ENCODE measurements around the gene PIP5K1B. TPM values are rescaled to one million over a fixed set of nuclear protein-coding genes. Genes with fewer than 3 reads are reported as not detected.

PIP5K1B gene
- total RNA-seq, 4 donors from 2014 or later: 1.2 to 2.6 (median 2.0) TPM

DNA sequence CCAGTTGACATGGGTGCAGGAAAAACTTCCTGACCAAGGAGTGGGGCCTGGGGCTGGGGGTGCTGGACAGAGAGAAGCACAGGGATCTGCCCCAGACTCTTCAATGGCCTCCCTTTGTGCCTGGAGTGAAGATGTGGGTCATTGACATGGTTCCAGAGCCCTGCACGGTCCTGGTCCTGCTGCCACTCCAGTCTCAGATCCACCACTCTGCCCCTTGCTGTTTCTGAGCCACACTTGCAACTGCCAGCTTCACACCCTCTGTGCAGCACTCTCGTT is 10.1 kb downstream of the PIP5K1B start:
- in situ Hi-C loops (cut with MboI; ENCODE audit: low sequenced_read_pairs in 4 of 4) (no loop called here), intact Hi-C loops (cut with DNase I; ENCODE audit: low total_unique reads) (no loop called here)
- H3K27ac ChIP-seq: no peak overlapping the region
- H3K9me3 ChIP-seq: no peaks in the 10 kb centered on the region
- no peaks in the 10 kb centered on the region for H3K27me3 ChIP-seq
- H3K36me3 ChIP-seq: no peaks in the 10 kb centered on the region
- no peak for DNase-seq
- ATAC-seq: no peak
- H3K4me3 ChIP-seq: no peak overlapping the region
- peaks cover 0 to 10% of the 10 kb centered on the region in 2 donors for H3K4me1 ChIP-seq
- no peak for TF ChIP-seq POLR2A (IDR thresholded peaks at IDR 0.05)
- TF ChIP-seq, protein P1, sequence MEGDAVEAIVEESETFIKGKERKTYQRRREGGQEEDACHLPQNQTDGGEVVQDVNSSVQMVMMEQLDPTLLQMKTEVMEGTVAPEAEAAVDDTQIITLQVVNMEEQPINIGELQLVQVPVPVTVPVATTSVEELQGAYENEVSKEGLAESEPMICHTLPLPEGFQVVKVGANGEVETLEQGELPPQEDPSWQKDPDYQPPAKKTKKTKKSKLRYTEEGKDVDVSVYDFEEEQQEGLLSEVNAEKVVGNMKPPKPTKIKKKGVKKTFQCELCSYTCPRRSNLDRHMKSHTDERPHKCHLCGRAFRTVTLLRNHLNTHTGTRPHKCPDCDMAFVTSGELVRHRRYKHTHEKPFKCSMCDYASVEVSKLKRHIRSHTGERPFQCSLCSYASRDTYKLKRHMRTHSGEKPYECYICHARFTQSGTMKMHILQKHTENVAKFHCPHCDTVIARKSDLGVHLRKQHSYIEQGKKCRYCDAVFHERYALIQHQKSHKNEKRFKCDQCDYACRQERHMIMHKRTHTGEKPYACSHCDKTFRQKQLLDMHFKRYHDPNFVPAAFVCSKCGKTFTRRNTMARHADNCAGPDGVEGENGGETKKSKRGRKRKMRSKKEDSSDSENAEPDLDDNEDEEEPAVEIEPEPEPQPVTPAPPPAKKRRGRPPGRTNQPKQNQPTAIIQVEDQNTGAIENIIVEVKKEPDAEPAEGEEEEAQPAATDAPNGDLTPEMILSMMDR (IDR thresholded peaks at IDR 0.05 in 4 of 5, conservative IDR thresholded peaks at IDR 0.05 in 1 of 5): no peak

DNA sequence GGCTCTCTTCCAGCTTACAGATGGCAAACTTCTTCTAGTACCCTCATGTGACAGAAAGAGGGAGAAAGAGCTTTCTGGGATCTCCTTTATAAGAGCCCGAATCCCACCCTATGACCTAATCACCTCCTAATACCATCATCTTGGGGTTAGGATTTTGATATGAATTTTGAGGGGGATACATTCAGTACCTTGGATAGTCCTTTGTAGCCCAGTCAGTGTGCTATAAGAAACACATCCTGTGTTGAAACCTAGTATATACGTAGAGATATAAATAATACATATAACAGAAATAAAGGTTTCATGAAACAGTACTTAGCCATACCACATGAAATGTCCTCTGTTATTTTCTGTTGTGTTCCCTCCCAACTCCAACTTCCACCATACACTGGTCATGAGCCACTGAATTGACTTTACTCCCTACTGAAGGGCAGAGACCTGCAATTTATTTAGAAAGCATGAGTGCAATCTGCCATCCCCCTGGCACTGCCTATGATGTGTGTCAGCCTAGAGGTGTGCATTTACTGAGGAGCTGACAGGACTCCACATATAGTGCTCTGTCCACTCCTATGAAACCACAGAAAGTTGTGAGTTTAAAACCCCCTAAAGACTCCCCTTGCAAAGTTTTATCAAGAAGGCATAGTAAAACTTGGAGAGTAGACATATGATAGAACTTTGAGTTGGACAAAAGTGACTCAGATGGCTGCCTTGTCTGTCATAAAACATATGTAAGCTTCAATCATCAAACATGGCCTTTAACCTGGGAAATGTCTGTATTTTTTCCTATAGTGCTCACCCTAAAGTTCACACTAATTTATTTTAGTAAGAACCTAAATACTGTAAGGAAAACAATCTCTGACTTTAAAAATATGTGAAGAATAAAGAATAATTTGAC is 12.8 kb downstream of the PIP5K1B start:
- no peaks in the 10 kb centered on the region for H3K9me3 ChIP-seq
- TF ChIP-seq, protein P1 (IDR thresholded peaks at IDR 0.05 in 4 of 5, conservative IDR thresholded peaks at IDR 0.05 in 1 of 5): no peak
- no peak overlapping the region for H3K27ac ChIP-seq
- ATAC-seq (no peak), DNase-seq (no peak)
- no peaks in the 10 kb centered on the region for H3K27me3 ChIP-seq
- peaks cover 0 to 10% of the 10 kb centered on the region in 2 donors for H3K4me1 ChIP-seq
- H3K36me3 ChIP-seq: no peaks in the 10 kb centered on the region
- intact Hi-C loops (cut with DNase I; ENCODE audit: low total_unique reads) (no loop called here), in situ Hi-C loops (cut with MboI; ENCODE audit: low sequenced_read_pairs in 4 of 4) (no loop called here)
- H3K4me3 ChIP-seq: no peak overlapping the region

DNA sequence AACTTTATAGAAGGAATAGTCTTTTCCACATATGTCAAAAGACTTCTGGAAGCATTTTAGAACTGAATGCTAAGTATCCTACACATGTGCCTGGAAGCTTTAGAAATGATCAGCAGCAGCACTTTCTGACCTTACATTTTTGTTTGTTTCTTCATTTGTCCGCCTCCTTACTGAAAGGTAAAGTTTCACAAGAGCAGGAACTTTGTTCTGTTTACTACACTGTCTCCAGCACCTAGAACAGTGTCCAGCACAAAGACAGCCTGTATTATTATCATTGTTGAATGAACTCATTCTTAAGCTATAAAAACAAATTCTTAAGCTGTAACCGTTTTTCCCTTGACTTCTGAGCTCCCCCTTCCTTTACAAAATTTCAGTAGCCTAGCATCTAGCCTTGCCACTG is 14.8 kb downstream of the PIP5K1B start:
- no peak overlapping the region for H3K4me3 ChIP-seq
- no peaks in the 10 kb centered on the region for H3K27me3 ChIP-seq
- TF ChIP-seq, protein P1 (IDR thresholded peaks at IDR 0.05 in 4 of 5, conservative IDR thresholded peaks at IDR 0.05 in 1 of 5): no peak
- TF ChIP-seq POLR2A (IDR thresholded peaks at IDR 0.05): no peak
- no peaks in the 10 kb centered on the region for H3K9me3 ChIP-seq
- peaks cover 0 to 10% of the 10 kb centered on the region in 2 donors for H3K4me1 ChIP-seq
- DNase-seq (no peak), ATAC-seq (no peak)
- intact Hi-C loops (cut with DNase I; ENCODE audit: low total_unique reads) (no loop called here), in situ Hi-C loops (cut with MboI; ENCODE audit: low sequenced_read_pairs in 4 of 4) (no loop called here)
- no peak overlapping the region for H3K27ac ChIP-seq
- no peaks in the 10 kb centered on the region for H3K36me3 ChIP-seq

DNA sequence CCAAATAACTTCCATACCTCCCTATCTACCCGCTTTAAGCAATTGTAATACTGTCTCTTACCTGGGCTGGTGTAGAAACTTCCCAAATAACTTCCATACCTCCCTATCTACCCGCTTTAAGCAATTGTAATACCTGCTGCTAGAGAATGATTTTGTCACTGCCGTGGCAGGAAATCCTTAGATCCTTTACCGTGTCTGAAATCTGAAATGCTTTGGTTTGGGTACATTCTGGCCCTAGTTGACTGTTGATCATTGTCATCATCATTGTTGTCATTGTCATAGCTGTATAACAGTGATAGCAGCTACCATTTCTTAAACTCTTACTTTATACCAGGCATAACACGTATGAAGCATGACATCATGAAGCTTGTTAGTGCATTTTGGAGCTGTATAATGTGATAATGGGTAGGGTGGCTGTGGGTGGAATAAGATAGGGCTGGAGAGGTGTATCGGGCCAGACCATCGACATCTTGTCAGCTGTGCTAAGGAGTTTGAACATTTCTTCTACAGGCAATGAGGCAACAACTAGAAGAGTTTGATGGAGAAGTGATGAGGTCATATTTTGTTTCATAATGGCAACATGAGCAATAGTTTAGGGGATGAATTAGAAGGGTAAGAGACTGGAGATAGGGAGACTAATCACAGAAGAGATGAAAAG is 15.7 kb downstream of the PIP5K1B start:
- H3K27ac ChIP-seq: no peak overlapping the region
- ATAC-seq: no peak
- no peak overlapping the region for H3K4me3 ChIP-seq
- no peaks in the 10 kb centered on the region for H3K9me3 ChIP-seq
- no peaks in the 10 kb centered on the region for H3K27me3 ChIP-seq
- no peaks in the 10 kb centered on the region for H3K36me3 ChIP-seq
- no peak for TF ChIP-seq POLR2A (IDR thresholded peaks at IDR 0.05)
- TF ChIP-seq, protein P1 (IDR thresholded peaks at IDR 0.05 in 4 of 5, conservative IDR thresholded peaks at IDR 0.05 in 1 of 5): no peak
- intact Hi-C loops (cut with DNase I; ENCODE audit: low total_unique reads) (no loop called here), in situ Hi-C loops (cut with MboI; ENCODE audit: low sequenced_read_pairs in 4 of 4) (no loop called here)
- peaks cover 0 to 10% of the 10 kb centered on the region in 2 donors for H3K4me1 ChIP-seq
- no peak for DNase-seq
